BLaER1 (cell line): Measurements from ENCODE around the gene C21orf91.

ENCODE experiments used
- H3K27ac ChIP-seq: shearing (Covaris generic); formaldehyde crosslinking; 2 replicates; pipeline ENCODE4 v1.8.1; 2022
- H3K27me3 ChIP-seq: shearing (Covaris generic); formaldehyde crosslinking; 2 replicates; pipeline ENCODE4 v1.8.1; 2022
- H3K36me3 ChIP-seq: shearing (Covaris generic); formaldehyde crosslinking; 2 replicates; pipeline ENCODE4 v1.8.1; 2022
- H3K4me1 ChIP-seq: shearing (Covaris generic); formaldehyde crosslinking; 2 replicates; pipeline ENCODE4 v1.8.1; 2022
- H3K4me2 ChIP-seq: shearing (Covaris generic); formaldehyde crosslinking; 2 replicates; pipeline ENCODE4 v1.8.1; 2022
- H3K4me3 ChIP-seq: shearing (Covaris generic); formaldehyde crosslinking; 2 replicates; pipeline ENCODE4 v1.8.1; 2022
- H3K9ac ChIP-seq: shearing (Covaris generic); formaldehyde crosslinking; 2 replicates; pipeline ENCODE4 v1.8.1; 2022
- H3K9me3 ChIP-seq: shearing (Covaris generic); formaldehyde crosslinking; 2 replicates; pipeline ENCODE4 v1.8.1; 2022
- H4K20me1 ChIP-seq: shearing (Covaris generic); formaldehyde crosslinking; 2 replicates; pipeline ENCODE4 v1.8.1; 2022
- Cebpa-rat ChIP-seq: shearing (Covaris generic); IDR thresholded peaks from 2 replicates; pipeline ENCODE4 v1.8.1; 2022

Gene C21orf91

GRCh38 chr21:17789069-17789468, 30.1 kb downstream of the C21orf91 start:
- Histone ChIP-seq H3K9me3 (peaks cover 15% of the 10 kb centered on the region), H3K27me3 (no peaks in the 10 kb centered on the region), H3K4me1 (peaks cover 71% of the 10 kb centered on the region), H3K36me3 (peaks cover 37% of the 10 kb centered on the region), H3K27ac (no peak overlapping the region), H3K4me3 (no peak overlapping the region), H3K4me2 (peak overlapping the region; percentile 69), H3K9ac (no peak overlapping the region), H4K20me1 (no peaks in the 10 kb centered on the region)
- TF ChIP-seq Cebpa-rat, result no peak

- no peak overlapping the region; the same call in 1 of the 2 replicates for H3K27ac ChIP-seq
- H3K9me3 ChIP-seq, result peaks cover 15% of the 10 kb centered on the region
- no peaks in the 10 kb centered on the region for H3K27me3 ChIP-seq
- H3K4me2 ChIP-seq, result peak overlapping the region; percentile 58
- H3K9ac ChIP-seq, result no peak overlapping the region
- H3K4me3 ChIP-seq, result no peak overlapping the region
- H4K20me1 ChIP-seq, result no peaks in the 10 kb centered on the region
- no peak for TF ChIP-seq Cebpa-rat
- H3K36me3 ChIP-seq, result peaks cover 25% of the 10 kb centered on the region
- H3K4me1 ChIP-seq, result peaks cover 75% of the 10 kb centered on the region
Observed at GRCh38 chr21:17786851-17787181, 32.3 kb downstream of the C21orf91 start.

GRCh38 chr21:17786071-17786850, 32.9 kb downstream of the C21orf91 start:
- Histone ChIP-seq H4K20me1 (no peaks in the 10 kb centered on the region), H3K36me3 (peaks cover 24% of the 10 kb centered on the region), H3K9ac (no peak overlapping the region), H3K27ac (no peak overlapping the region; the same call in 1 of the 2 replicates), H3K4me3 (no peak overlapping the region), H3K9me3 (peaks cover 15% of the 10 kb centered on the region), H3K4me2 (peak overlapping the region; percentile 58), H3K4me1 (peaks cover 75% of the 10 kb centered on the region), H3K27me3 (no peaks in the 10 kb centered on the region)
- no peak for TF ChIP-seq Cebpa-rat

GRCh38 chr21:17785403-17785788, 33.8 kb downstream of the C21orf91 start:
- TF ChIP-seq Cebpa-rat, result no peak
- Histone ChIP-seq H3K4me3 (no peak overlapping the region), H3K27ac (no peak overlapping the region), H3K9me3 (peaks cover 15% of the 10 kb centered on the region), H3K36me3 (peaks cover 24% of the 10 kb centered on the region), H3K9ac (no peak overlapping the region), H3K4me1 (peaks cover 79% of the 10 kb centered on the region), H3K4me2 (peak overlapping the region; percentile 68; the same call in 1 of the 2 replicates), H4K20me1 (no peaks in the 10 kb centered on the region), H3K27me3 (no peaks in the 10 kb centered on the region)

- Histone ChIP-seq H3K9ac (no peak overlapping the region), H3K9me3 (peaks cover 15% of the 10 kb centered on the region), H3K4me3 (no peak overlapping the region), H3K36me3 (peaks cover 24% of the 10 kb centered on the region), H3K4me1 (peaks cover 76% of the 10 kb centered on the region), H3K27ac (no peak overlapping the region), H3K4me2 (peak overlapping the region; percentile 68), H3K27me3 (no peaks in the 10 kb centered on the region), H4K20me1 (no peaks in the 10 kb centered on the region)
- no peak for TF ChIP-seq Cebpa-rat
Observed at GRCh38 chr21:17784604-17785402, 34.4 kb downstream of the C21orf91 start.

GRCh38 chr21:17784180-17784598, 35.0 kb downstream of the C21orf91 start:
- Histone ChIP-seq H3K9me3 (peaks cover 15% of the 10 kb centered on the region), H3K4me1 (peaks cover 70% of the 10 kb centered on the region), H3K4me2 (peak overlapping the region; percentile 68), H4K20me1 (no peaks in the 10 kb centered on the region), H3K9ac (peak overlapping the region; percentile 42), H3K27me3 (no peaks in the 10 kb centered on the region), H3K4me3 (no peak overlapping the region), H3K27ac (peak overlapping the region; percentile 37), H3K36me3 (peaks cover 24% of the 10 kb centered on the region)
- TF ChIP-seq Cebpa-rat, result no peak

GRCh38 chr21:17783481-17784179, 35.5 kb downstream of the C21orf91 start:
- H3K9ac ChIP-seq, result peak overlapping the region; percentile 42
- H3K27me3 ChIP-seq, result no peaks in the 10 kb centered on the region
- H3K27ac ChIP-seq, result peak overlapping the region; percentile 37
- peak overlapping the region; percentile 68 for H3K4me2 ChIP-seq
- no peak for TF ChIP-seq Cebpa-rat
- H4K20me1 ChIP-seq, result no peaks in the 10 kb centered on the region
- H3K9me3 ChIP-seq, result peaks cover 15% of the 10 kb centered on the region
- peaks cover 24% of the 10 kb centered on the region for H3K36me3 ChIP-seq
- H3K4me1 ChIP-seq, result peaks cover 64% of the 10 kb centered on the region
- no peak overlapping the region for H3K4me3 ChIP-seq

GRCh38 chr21:17783003-17783402, 36.2 kb downstream of the C21orf91 start:
- H3K9me3 ChIP-seq, result peaks cover 15% of the 10 kb centered on the region
- H3K4me1 ChIP-seq, result peaks cover 58% of the 10 kb centered on the region
- no peaks in the 10 kb centered on the region for H3K27me3 ChIP-seq
- H4K20me1 ChIP-seq, result no peaks in the 10 kb centered on the region
- no peak overlapping the region for H3K4me3 ChIP-seq
- H3K36me3 ChIP-seq, result peaks cover 24% of the 10 kb centered on the region
- peak overlapping the region; percentile 68; the same call in 1 of the 2 replicates for H3K4me2 ChIP-seq
- H3K27ac ChIP-seq, result no peak overlapping the region
- H3K9ac ChIP-seq, result no peak overlapping the region
- no peak for TF ChIP-seq Cebpa-rat

GRCh38 chr21:17782051-17782450, 37.1 kb downstream of the C21orf91 start:
- peaks cover 50% of the 10 kb centered on the region for H3K4me1 ChIP-seq
- H3K27ac ChIP-seq, result no peak overlapping the region
- no peak overlapping the region for H3K9ac ChIP-seq
- H3K9me3 ChIP-seq, result peaks cover 15% of the 10 kb centered on the region
- no peak overlapping the region for H3K4me3 ChIP-seq
- H4K20me1 ChIP-seq, result no peaks in the 10 kb centered on the region
- H3K4me2 ChIP-seq, result no peak overlapping the region
- no peaks in the 10 kb centered on the region for H3K27me3 ChIP-seq
- H3K36me3 ChIP-seq, result peaks cover 22% of the 10 kb centered on the region
- TF ChIP-seq Cebpa-rat, result no peak
